HG03025 (cell line): ENCODE data around the gene SARS2.
A peak's percentile ranks its signal among the peaks of the same experiment; 100 is the strongest.
"Not testable (repeated sequence)": the region's sequence is repeated elsewhere in the genome, so short reads cannot be mapped to it uniquely, and the experiment has no call there.

Source experiments
- ATAC-seq: cut with Tn5 transposase; IDR thresholded peaks from one replicate; pipeline ENCODE4 v1.9.1; 2021; ENCODE audit warnings: mild to moderate bottlenecking, moderate library complexity; ENCODE audit not compliant: unreplicated experiment, low FRiP score

Gene SARS2

DNA sequence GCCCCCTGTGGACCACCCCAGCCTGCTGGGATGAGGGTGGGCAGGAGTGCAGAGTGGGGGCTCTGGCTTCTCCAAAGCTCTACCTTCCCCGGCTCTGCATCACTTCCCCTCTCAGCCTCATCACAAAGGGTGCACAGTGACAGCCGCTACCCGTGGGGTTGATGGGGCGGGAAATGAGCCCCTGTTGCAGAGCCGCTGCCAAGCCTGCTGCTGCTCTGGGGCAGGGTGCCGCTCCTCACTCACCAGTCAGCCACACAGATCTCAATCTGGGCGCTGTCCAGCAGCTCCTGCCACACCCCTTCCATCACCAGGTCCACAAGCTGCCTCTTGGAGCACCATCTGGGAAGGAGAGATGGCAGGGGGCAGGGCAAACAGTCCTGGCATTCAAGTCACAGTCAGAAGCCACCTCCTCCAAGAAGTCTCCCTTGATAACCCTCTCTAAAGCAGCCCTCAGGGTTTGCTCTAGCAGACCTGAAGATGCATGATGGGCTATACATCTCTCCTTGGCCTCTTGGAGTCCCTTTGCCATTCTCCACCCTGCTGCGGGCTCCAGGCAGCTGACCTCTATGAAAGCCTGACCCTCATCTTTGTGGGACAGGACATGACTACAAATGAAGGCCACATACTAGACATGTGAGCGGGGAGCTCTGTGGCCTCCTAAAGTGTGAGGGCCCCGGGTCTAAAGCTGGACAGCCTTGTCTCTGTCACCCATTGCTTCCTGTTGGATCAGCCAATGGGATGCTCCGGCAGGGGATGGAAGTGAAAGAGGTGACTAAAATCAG, 15.9 kb upstream of the SARS2 start:
- ATAC-seq, result no peak

DNA sequence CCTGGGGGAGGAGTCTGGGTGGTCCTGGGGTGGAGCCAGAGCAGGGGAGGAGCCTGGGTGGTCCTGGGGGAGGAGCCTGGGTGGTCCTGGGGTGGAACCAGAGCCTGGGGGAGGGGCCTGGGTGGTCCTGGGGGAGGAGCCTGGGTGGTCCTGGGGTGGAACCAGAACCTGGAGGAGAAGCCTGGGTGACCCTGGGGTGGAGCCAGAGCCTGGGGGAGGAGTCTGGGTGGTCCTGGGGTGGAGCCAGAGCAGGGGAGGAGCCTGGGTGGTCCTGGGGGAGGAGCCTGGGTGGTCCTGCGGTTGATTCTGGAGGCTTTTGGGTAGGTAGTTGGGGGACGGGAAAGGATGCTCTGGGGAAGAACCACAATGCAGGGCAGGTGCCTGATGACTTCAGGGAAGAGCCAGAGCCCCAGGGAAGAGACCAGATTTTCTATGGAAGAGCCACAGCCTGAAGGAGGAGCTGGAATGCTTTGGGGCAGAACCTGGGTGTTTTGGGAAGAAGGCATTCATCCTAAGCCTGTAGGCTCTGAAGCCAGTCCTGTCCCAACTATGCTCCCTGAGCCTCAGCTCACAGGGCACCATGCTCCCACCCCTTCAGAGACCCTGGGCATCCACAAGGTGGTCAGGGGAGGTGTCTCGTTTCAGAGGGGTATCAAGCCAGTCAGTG, 15.1 kb upstream of the SARS2 start:
- ATAC-seq, result no peak

DNA sequence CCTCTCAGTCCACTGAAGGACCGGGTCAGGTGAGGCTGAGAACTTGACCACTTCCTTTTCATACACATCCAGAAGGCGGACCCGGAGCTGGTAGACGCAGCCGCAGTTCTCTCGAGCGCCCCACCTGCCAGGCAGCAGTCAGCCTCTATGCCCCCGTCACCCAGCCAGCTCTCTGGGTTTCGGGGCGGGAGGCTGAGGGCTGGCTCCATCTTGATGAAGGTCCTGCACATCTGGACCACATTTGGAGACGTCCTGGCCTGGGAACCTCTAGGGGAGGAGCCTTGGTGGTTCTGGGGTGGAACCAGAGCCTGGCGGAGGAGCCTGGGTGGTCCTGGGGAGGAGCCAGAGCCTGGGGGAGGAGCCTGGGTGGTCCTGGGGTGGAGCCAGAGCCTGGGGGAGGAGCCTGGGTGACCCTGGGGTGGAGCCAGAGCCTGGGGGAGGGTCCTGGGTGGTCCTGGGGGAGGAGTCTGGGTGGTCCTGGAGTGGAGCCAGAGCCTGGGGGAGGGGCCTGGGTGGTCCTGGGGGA, 14.5 kb upstream of the SARS2 start:
- no peak for ATAC-seq

DNA sequence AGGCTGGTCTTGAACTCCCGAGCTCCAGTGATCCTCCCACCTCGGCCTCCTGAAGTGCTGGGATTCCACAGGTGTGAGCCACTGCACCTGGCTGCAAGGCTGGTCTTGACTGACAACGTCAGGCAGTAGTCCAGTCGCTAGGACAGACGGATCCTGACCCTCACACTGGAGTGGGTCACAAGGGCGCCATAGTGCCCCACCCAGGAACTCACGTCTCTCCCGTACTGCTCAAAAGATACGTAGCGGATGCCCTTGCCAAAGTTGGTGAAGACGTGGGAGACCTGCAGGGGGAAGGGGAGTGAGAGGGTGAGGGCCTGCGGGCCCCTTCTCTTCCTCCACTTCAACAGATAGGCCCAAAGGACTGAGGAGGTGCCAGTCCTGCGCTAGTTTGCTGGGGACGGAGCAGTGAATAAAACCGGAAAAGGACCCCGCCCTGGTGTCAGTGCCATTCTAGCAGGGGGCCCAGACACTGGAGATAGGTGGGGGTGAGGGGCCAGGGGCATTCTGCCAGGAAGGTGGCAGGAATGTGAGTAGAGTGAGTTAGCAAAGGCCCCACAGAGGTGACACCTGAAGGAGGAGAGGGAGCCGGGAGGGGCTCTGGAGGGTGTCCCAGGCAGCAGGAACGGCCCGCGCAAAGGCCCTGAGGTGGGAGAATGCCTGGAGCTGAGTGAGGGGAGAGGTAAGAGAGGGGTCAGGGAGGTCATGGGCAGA, 12.1 kb upstream of the SARS2 start:
- no peak for ATAC-seq

DNA sequence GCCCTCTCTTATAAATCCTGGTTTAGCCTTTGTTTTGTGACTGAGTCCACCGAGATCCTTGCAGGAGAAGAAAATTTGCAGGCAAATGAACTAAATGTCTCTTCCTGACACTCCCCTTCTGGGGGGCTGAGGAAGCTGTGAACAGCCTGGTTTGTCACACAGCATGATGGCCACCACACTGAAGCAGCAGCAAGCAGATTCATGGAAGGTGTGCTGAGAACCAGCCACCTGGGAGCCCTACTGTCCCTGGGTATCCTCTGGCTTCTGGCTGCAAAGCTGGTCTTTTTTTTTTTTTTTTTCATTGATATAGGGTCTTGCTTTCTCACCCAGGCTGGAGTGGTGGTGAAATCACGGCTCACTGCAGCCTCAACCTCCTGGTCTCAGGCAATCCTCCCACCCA, 11.4 kb upstream of the SARS2 start:
- ATAC-seq, result no peak

DNA sequence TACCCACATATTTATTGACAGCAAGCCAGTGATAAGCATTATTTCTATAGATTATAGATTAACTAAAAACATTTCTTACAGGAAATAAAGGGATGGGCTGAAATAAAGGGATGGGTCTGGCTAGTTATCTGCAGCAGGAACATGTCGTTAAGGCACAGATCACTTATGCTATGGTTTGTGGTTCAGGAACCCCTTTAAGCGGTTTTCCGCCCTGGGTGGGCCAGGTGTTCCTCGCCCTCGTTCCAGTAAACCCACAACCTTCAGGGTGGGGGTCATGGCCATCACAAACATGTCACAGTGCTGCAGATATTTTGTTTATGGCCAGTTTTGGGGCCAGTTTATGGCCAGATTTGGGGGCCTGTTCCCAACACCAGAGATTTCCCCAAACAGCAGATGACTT, 10.9 kb upstream of the SARS2 start:
- not testable (repeated sequence) for ATAC-seq

DNA sequence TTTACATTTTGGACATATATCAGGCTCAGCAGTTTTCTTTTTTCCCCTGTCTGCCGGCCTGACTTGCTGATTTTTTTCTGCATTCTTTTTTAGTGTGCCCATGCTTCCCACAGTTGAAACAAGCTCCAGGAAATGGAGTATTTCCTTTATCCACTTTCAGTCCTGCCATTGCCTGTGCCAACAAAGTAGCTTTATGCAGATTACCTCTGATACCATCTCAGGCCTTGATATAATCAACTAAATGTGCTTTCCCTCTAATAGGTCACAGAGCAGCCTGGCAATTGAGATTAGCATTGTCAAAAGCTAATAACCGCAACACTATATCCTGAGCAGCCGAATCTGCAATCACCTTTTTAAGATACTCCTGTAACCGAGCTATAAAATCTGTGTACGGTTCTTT, 9.4 kb upstream of the SARS2 start:
- no peak for ATAC-seq

DNA sequence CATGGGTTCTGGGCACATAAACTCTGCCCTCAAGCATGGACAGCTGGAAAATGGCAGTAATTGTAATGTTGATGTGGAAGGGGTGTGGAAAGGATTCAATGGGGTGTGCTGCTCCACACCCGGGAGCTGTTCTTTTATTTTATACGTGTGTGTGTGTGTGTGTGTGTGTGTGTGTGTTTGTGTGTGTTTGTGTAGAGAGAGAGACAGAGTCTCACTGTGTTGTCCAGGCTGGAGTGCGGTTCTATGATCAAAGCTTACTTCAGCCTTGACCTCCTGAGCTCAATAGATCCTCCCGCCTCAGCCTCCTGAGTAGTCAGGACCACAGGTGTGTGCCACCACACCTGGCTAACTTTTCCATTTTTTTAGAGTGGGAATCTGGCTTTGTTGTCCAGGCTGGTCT, 3.0 kb upstream of the SARS2 start:
- ATAC-seq, result no peak

DNA sequence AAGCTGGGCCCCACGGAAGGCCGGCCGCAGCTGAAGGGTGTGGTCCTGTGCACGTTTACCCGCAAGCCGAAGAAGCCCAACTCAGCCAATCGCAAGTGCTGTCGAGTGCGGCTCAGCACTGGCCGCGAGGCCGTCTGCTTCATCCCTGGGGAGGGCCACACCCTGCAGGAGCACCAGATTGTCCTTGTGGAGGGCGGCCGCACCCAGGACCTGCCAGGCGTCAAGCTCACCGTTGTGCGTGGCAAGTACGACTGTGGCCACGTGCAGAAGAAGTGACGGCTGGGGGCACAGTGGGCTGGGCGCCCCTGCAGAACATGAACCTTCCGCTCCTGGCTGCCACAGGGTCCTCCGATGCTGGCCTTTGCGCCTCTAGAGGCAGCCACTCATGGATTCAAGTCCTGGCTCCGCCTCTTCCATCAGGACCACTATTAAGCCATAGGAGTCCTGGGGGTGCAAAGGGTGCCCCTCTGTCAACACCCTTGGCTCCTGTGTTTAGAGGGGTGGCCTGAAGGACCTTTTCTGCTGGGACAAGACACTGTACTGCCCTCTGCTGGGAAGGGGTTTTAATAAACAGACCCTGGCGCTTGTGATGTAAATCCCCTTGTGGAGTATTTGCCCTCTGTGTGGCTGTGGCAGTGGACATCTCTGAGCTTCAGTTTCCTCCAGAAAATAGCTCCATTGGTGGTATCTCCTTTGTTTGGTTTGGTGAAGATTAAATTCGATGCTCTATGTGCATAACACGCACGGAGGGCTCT, 2.0 kb upstream of the SARS2 start:
- ATAC-seq, result no peak

DNA sequence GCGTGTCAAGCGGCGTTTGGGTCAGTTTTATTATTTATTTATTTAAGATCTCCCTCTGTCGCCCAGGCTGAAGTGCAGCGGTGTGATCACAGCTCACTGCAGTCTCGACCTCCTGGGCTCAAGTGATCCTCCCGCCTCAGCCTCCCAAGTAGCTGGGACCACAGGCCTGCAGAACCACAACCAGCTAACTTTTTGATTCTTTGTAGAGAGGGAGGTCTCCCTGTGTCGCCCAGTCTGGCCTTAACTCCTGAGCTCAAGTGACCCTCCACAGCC, 894 bp upstream of the SARS2 start:
- no peak for ATAC-seq

DNA sequence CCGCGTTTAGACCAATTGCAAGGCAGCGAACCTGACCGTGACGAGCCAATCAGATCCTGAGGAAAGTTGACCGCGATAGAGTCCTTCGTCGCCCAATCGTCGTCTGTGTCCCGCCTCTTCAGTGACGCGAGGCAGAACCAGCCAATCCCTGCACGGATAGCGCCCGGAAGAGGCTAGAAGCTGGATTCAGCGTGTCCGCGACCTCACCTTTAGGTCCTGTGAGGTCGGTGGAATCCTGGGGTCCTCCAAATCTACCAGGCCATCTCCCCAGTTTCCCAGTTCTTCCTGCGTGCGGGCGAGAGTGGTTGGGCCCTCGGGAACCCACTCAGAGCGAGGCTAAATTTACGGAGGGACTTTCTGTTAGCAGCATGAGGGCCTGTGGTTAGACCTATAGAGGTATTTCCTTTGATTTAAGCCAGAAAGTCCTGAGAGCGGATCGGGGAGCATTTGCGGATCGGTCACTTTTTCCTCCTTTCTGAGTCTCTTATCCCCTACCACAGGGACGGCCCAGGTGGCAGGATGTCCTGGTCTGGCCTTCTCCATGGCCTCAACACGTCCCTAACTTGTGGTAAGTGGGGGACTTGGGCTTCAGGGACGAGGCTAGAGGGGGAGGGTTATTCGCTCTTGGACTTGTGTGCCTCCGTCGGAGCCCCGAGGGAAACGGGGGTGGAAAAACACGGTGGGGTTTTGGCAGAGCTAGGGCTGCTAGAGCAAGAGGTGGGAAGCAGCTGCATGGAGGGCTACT, 385 bp upstream of the SARS2 start, which contains the start of gene MRPS12:
Gene MRPS12 (plus strand): TSS at position 169 of the 745 bp plus-strand sequence. CDS start 351 bp downstream, at position 520.
- peak; percentile 90 for ATAC-seq

DNA sequence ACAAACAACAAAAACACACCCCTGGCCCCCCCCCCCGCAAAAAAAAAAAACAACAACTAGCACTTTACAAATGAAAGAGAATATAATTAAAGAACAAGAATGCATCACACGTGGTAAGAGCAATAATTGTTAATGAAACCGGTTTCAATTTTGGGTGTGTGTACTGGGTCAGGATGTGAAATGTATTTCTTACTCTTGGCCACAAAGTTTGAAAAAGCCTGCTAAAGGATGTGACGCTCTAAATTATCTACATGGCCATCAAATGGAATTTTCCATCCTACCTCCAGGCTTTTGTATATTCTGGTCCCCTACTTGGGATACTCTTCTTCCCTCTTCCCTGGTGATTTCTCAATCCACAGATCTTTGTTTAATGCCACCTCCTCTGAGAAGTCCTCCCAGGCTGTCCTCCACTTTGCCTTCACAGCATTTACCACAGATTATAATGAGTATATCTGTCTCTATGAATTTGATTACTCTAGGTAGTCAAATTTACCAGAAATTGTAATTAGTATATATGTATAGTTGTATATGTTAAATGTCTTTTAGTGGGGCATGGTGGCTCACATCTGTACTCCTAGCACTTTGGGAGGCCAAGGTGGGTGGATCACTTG, 2.1 kb downstream of the SARS2 start:
- no peak for ATAC-seq

DNA sequence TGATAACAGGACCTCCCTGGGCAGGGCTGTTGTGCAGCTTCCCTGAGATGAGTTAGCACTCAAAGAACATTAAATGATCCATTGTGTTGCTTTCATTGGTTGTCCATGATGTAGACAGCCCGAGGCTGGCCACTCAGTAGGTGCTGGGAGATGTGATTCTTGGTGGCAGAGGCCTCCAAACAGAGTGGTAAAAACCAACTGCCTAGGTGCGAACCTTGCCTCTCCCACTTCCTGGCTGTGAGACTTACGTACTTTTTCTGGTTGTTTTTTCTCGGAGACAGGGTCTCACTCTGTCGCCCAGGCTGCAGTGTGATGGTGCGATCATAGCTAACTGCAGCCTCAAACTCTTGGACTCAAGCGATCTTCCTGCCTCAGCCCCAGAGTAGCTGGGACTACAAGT, 6.2 kb downstream of the SARS2 start:
- no peak for ATAC-seq

DNA sequence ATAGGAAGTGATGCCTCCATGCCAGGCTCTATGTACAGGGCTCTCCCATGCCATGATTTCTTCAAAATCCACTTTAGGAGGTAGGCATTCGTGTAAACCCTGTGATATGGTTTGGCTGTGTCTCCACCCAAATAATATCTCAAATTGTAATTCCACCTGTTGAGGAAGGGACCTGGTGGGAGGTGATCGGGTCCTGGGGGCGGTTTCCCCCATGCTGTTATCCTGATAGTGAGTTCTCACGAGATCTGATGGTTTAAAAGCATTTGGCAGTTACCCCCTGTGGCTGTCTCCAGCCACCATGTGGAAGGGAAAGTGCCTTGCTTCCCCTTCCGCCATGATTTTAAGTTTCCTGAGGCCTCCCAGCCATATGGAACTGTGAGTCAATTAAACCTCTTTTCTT, 8.1 kb downstream of the SARS2 start:
- no peak for ATAC-seq

DNA sequence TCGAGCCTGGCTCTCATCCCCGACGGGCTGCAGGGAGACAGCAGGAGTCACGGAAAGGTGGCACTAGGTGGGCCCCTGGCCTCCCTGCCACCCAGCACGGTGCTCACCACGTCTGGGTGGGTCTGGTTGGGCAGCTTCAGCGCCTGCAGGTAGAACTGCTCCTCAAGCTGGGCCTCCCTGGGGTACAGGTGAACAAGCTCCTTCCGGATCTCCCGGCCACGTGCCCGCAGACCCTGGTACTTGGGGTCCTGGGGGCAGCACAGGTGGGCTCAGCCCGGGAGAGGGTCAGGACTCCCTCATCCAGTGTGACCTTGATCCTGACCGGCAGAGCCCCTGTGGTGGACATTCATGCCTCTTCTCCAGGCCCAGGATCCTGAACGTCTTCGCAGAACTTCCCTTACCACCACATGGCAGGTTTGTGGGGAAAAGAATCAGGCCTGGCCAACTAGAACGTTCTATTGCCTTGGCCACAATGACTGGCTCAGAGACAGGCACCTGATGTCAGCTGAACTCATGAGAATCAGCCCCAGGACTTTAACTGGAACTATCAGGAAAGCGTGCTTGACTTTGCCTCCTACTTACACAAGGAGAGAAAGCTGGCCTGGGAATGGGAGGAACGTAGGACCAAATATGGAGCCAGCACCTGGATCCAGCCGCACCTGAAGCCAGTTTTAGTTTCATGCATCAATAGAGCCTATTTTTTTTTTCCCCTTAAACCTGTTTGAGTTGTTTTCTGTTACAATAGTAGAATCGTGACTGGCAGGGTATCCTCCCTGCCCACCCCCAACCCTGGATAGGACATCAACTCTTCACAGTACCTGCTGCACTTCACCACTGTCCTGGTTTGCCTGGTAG, 8.9 kb downstream of the SARS2 start:
- ATAC-seq, result no peak

DNA sequence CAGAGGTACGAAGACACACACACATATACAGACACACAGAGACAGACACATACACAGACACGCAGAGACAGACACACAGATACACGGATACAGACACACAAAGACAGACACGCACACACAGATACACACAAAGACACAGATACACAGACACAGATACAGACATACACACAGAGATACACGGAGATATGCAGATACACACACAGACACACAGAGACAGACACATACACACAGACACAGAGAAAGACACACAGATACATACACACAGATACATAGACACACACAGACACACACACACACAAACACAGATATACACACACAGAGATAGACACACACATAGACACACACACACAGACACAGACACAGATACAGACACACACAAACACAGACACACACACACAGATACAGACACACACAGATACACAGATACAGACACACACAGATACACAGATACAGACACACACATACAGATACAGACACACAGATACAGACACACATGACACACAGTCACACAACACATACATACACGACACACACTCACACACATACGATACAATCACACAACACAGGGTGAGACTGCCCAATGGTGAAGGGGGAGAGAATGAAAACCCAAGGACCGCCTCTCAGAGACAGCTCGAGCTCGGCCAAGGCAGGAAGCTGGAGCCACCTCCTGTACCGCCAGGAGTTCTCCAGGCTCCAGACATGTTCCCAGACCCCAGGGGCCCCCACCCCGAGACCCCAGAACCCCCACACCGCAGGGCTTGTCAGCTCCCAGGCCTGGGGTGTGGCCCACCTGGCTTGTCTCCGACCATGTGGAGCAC, 9.8 kb downstream of the SARS2 start:
- no peak for ATAC-seq

DNA sequence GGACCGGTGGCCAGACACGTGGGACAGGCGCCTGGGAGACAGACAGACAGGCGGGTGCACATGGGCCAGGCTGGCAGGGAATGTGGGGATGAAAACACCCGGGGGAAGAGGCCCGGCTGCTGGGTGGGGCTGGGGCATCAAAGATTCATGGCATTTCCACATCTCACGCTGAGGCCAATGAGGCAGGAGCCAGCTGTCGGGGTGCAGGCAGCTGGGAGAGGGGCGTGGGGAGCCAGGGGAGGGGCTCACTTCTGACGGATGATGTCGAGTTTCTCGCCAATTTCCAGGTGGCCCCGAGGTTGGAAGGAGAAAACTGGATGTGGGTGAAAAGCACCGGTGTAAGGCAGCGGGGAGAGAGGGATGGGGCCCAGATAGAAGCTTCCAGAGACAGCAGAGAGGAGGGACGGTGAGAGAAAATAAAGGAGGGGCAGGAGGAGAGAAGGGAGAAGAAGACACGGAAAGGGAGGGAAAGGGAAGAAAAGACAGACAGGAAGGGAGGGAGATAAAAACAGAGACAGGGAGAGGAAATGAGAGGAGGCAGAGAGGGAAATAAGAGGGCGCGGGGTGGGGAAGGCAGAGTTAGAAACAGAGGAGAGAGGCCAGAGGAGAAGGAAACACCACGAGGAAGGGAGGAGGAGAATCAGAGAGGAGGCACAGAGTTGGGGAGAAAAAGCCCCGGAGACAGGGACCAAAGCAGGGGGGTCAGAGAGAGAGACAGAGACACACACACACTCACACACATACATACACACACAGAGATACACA, 10.5 kb downstream of the SARS2 start:
- ATAC-seq, result no peak
